Renal pelvis (tissue), 4 donors: ENCODE measurements around the gene SCAMP5. TPM values are rescaled to one million over a fixed set of nuclear protein-coding genes. Genes with fewer than 3 reads are reported as not detected.
A peak's percentile ranks its signal among the peaks of the same experiment; 100 is the strongest.

Source experiments
- DNase-seq: peaks from one replicate; pipeline ENCODE4 v3.0.0-alpha.2; 2013
- polyA plus RNA-seq, 3 donors: library from polyadenylated mRNA; unstranded; fragments of 120-200 nt; gene quantifications; one replicate each; pipeline ENCODE4 v1.2.1, GENCODE V29; 2013; ENCODE audit not compliant: insufficient read length in 3 of 3

The SCAMP5 gene
- polyA plus RNA-seq, 3 donors, result 23.9 to 30.2 (median 28.4) TPM

DNA sequence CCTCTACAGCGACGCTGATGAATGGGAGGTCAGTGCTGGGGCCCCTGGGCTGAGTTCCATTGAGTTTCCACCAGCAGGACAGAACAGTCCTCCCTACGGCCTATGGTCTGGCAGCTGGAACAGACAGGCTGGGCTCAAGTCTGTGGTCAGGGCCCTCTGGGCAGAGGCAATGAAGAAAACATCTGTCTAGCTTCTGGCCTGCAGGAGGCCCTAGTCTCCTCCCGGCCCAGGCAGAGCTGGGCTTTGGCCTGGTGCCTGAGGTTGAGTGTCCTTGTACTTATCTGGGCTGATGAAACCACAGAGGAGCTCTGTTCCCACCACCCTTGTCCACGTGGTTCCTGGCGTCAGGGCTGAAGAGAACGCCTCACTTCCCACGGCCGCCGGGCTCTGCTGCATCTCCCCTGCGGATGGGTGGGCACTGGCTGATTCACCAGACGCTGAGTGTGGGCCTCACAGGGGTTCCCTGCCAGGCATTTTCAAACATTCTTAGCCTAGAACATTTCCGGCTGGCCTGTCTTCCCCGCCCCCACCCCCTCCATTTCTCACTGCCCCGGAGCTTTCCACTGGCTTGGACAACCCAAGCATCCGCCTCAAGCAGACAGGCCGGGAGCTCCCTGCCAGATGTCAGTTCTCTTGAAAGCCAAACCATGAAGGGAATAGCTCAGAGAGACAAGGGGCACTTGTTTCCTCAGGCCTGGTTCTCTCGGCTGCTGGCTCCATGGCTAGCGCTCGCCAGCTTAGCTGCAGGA lies 48.3 kb downstream of the SCAMP5 start:
- peak; percentile 78 for DNase-seq

GRCh38 chr15:75044258-75044878 lies 49.0 kb downstream of the SCAMP5 start:
- no peak for DNase-seq

GRCh38 chr15:75045332-75046015 lies 50.1 kb downstream of the SCAMP5 start:
- no peak for DNase-seq

DNA sequence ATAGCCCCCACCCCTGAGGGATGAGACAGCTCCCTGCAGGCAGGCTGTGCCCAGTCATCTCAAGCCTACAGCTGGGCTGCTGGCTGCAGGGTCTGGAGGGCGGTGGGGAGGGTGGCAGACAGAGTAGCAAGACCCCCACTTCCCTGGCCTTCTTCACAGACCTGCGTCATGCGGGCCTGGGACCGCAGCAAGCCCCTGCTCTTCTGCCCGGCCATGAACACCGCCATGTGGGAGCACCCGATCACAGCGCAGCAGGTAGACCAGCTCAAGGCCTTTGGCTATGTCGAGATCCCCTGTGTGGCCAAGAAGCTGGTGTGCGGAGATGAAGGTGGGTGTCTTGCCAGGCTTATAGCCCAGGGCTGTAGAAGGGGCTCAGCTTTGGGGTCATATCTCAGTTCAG lies 53.0 kb downstream of the SCAMP5 start:
- no peak for DNase-seq

- DNase-seq, result no peak
Observed at GRCh38 chr15:75049392-75049791, 54.0 kb downstream of the SCAMP5 start.

GRCh38 chr15:75050283-75050682 lies 54.9 kb downstream of the SCAMP5 start:
- DNase-seq, result no peak

- DNase-seq, result no peak
Observed at GRCh38 chr15:75051191-75051608, 55.8 kb downstream of the SCAMP5 start.

- DNase-seq, result no peak
Observed at GRCh38 chr15:75051711-75052110, 56.3 kb downstream of the SCAMP5 start.

GRCh38 chr15:75052972-75053747 lies 57.8 kb downstream of the SCAMP5 start:
- DNase-seq, result no peak

- DNase-seq, result no peak
Observed at GRCh38 chr15:75053748-75054125, 58.4 kb downstream of the SCAMP5 start.

- DNase-seq, result no peak
Observed at GRCh38 chr15:75054172-75054897, 59.0 kb downstream of the SCAMP5 start.

DNA sequence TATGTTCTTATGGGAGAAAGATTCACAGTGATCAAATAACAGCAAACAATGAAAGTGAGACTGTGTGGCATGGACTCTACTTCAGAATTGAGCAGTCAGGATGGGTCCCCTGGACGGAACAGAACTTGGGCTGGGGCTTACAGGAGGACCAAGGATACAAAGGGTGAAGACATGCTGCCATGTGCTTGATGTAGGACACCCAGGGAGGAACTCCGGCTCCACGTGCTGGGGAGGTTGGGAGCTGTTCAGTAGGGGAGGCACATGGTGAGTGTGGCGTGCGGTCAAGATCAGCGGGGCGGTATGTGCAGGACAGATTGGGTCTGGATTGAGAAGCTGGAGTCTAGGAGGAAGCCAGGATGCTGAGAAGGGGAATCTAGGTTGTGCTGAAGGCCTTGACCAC lies 60.7 kb downstream of the SCAMP5 start:
- DNase-seq, result no peak

DNA sequence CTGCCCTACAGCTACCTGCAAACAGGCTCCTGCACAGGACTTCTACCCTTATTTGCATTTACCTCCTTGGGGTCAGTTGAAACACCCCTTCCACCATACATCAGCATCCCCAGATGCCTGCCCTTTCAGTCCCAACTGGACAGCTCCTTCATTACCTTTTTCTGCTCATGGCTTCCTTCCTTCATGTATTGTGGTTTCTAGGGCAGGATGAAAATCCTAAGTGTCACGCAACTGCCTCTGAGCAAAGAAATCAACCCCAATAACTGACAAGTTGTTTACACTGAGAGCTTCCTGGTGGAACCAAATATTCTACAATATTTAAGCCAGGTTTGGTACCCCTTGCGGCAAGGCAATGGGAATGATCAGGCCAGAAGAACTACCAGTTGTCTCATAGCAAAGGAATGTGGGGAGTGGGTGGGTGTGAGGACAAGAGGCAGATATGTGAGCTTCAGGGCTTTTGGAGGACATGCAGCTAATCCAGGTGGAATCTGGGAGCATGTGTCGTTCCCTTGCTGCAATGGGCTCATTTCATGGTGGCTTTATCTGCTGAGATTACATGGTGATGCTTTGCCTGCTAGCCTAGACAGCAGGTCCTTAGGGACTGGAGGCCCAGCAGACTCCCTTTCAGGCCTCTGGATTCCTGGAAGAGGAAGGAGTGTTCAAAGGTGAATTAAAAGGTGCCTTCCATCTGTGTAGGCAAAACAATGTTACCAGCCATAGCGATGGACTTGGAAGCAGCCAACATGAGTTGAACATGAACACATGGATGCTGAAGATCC lies 63.0 kb downstream of the SCAMP5 start:
- DNase-seq, result no peak

GRCh38 chr15:75059607-75060006 lies 64.2 kb downstream of the SCAMP5 start:
- no peak for DNase-seq

DNA sequence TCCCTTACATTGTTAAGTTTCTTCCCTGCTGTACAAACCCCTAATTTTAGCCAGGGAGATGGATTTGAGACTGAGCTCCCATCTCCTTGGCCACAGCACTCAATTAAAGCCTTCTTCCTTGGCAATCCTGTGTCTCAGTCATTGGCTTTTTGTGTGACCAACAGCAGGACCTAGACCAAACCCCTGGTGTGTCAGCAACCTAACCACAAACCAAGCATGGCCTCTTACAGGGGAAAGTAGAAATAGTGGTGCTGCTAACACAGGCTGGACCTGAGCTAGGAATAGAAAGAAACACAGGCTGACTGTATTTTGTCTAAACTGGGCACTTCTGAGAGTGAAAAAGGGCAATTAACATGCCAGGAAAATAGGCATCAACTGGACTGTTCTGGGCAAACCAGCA lies 65.9 kb downstream of the SCAMP5 start:
- DNase-seq, result no peak

- DNase-seq, result no peak
Observed at GRCh38 chr15:75062706-75063105, 67.3 kb downstream of the SCAMP5 start.

DNA sequence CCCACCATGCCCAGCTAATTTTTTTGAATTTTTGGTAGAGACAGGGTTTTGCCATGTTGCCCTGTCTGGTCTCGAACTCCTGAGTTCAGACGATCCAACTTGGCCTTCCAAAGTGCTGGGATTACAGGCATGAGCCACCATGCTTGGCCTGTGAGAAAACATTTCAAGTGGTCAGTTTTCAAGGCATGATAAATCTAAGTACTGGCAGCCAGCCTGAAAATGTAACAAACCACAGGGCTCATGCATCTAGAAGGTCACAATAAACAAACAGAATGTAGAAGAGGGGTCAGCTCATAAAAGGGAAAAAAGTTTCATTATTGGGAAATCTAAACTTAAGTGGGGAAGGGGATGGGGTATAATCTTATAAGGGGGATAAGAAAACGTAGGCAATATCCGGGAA lies 68.0 kb downstream of the SCAMP5 start:
- no peak for DNase-seq

DNA sequence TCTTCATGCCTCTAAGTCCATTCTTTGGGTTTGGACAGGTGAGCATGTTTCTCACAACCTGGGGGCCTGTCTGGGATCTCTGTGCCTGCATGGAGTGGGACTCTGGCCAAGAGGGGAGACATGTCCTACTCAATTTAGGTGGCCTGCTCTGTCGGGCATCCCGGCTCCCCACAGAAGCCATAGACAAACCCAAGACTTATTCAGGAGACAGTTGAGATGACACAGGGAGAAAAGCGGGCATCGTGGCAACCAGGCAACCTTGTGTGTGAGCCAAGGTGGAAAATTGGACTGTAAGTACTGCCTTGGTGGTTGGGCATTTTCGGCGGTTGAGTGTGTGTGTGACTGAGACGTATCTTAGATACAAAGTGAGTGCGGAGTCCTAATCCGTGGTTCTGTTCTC lies 68.5 kb downstream of the SCAMP5 start:
- no peak for DNase-seq

GRCh38 chr15:75064846-75065245 lies 69.5 kb downstream of the SCAMP5 start:
- no peak for DNase-seq

- DNase-seq, result no peak
Observed at GRCh38 chr15:75065467-75065850, 70.1 kb downstream of the SCAMP5 start.
